ENCODE results near the gene DDX49. TPM values are rescaled to one million over a fixed set of nuclear protein-coding genes. Genes with fewer than 3 reads are reported as not detected.

Gene DDX49
- total and polyA plus RNA-seq, 4 donors: 13.2 to 36.1 (median 29.2) TPM

- TF ChIP-seq RAD21 (IDR thresholded peaks at IDR 0.05): no peak
- no peak for TF ChIP-seq JUND (IDR thresholded peaks at IDR 0.05)
- TF ChIP-seq HNF4G (IDR thresholded peaks at IDR 0.05): no peak
- TF ChIP-seq ATF3 (IDR thresholded peaks at IDR 0.05): no peak
- TF ChIP-seq ZBTB33 (IDR thresholded peaks at IDR 0.05): no peak
- no peak for TF ChIP-seq TAF1 (conservative IDR thresholded peaks at IDR 0.05)
- no peak for TF ChIP-seq HNF4A (conservative IDR thresholded peaks at IDR 0.05)
- TF ChIP-seq, protein P1, sequence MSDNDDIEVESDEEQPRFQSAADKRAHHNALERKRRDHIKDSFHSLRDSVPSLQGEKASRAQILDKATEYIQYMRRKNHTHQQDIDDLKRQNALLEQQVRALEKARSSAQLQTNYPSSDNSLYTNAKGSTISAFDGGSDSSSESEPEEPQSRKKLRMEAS (IDR thresholded peaks at IDR 0.05): no peak
- TF ChIP-seq YY1 (IDR thresholded peaks at IDR 0.05): no peak
- no peak for TF ChIP-seq EGR1 (IDR thresholded peaks at IDR 0.05; ENCODE audit: low read depth in 2 of 2)
- TF ChIP-seq GABPA (IDR thresholded peaks at IDR 0.05 in 1 of 2, conservative IDR thresholded peaks at IDR 0.05 in 1 of 2): no peak
- no peak for TF ChIP-seq FOXA1 (IDR thresholded peaks at IDR 0.05)
- no peak for TF ChIP-seq FOXA2 (IDR thresholded peaks at IDR 0.05)
- no peak for TF ChIP-seq NR2F2 (IDR thresholded peaks at IDR 0.05)
- no peak for TF ChIP-seq CTCF (IDR thresholded peaks at IDR 0.05; ENCODE audit: low read depth, low read length, missing input control)
- TF ChIP-seq RXRA (IDR thresholded peaks at IDR 0.05): no peak
- DNase-seq (ENCODE audit: low spot score): no peak
- no peak overlapping the region for H3K27ac ChIP-seq (ENCODE audit: low read depth in 1 of 2, low read length in 2 of 2)
- no peak overlapping the region for H3K9ac ChIP-seq (ENCODE audit: low read depth in 1 of 2, low read length in 2 of 2)
- 95% methylated on average over 9 of the region's 9 CpGs for WGBS
- H3K36me3 ChIP-seq (ENCODE audit: control insufficient read depth in 4 of 4, insufficient read depth in 3 of 4, low read depth in 1 of 4, low read length in 3 of 4): no peaks in the 10 kb centered on the region
- H3K4me1 ChIP-seq (ENCODE audit: control insufficient read depth in 4 of 4, insufficient read depth in 4 of 4, low read length in 3 of 4): no peaks in the 10 kb centered on the region
- H3K9me3 ChIP-seq (ENCODE audit: control insufficient read depth in 4 of 4, low read length in 3 of 4): no peaks in the 10 kb centered on the region
- H3K27me3 ChIP-seq (ENCODE audit: control insufficient read depth in 4 of 4, insufficient read depth in 4 of 4, low read length in 3 of 4): no peaks in the 10 kb centered on the region
- no peak overlapping the region for H3K4me3 ChIP-seq (ENCODE audit: low read depth in 1 of 3, low read length in 3 of 3)
These were observed 44.6 kb downstream of the DDX49 start for GRCh38 chr19:18964121-18964520.

DNA sequence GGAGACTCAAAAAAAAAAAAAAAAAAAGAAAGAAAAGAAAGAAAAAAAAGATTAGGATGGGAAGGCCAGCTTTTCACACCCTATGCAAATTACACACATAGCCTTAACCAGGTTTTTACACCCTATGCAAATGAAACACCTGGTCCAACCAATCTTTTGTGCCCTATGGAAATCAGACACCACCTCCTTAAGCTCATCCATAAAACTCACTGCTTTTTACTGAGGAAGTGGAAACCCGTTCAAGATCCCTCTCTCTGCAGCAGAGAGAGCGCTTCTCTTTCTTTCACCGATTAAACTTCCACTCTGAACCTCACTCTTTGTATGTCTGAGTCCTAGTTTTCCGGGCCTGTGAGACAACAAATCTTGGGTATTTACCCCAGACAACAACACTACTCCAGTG is 46.8 kb downstream of the DDX49 start:
- DNase-seq (ENCODE audit: low spot score): no peak
- WGBS: 68% methylated on average over 4 of the region's 4 CpGs

More for the DNA sequence above, 46.8 kb downstream of the DDX49 start:
- peak overlapping the region in 1 of 2 donors; percentile 31 for H3K9ac ChIP-seq (ENCODE audit: low read depth in 1 of 2, low read length in 2 of 2)
- no peak overlapping the region for H3K4me3 ChIP-seq (ENCODE audit: low read depth in 1 of 3, low read length in 3 of 3)
- no peak overlapping the region for H3K27ac ChIP-seq (ENCODE audit: low read depth in 1 of 2, low read length in 2 of 2)
- no peaks in the 10 kb centered on the region for H3K36me3 ChIP-seq (ENCODE audit: control insufficient read depth in 4 of 4, insufficient read depth in 3 of 4, low read depth in 1 of 4, low read length in 3 of 4)
- no peak for TF ChIP-seq FOXA2 (IDR thresholded peaks at IDR 0.05)
- no peak for TF ChIP-seq YY1 (IDR thresholded peaks at IDR 0.05)
- TF ChIP-seq ATF3 (IDR thresholded peaks at IDR 0.05): no peak
- no peak for TF ChIP-seq HNF4A (conservative IDR thresholded peaks at IDR 0.05)
- no peak for TF ChIP-seq FOXA1 (IDR thresholded peaks at IDR 0.05)
- no peak for TF ChIP-seq NR2F2 (IDR thresholded peaks at IDR 0.05)
- no peak for TF ChIP-seq JUND (IDR thresholded peaks at IDR 0.05)
- no peak for TF ChIP-seq EGR1 (IDR thresholded peaks at IDR 0.05; ENCODE audit: low read depth in 2 of 2)
- no peak for TF ChIP-seq RAD21 (IDR thresholded peaks at IDR 0.05)
- no peak for TF ChIP-seq CTCF (IDR thresholded peaks at IDR 0.05; ENCODE audit: low read depth, low read length, missing input control)
- no peak for TF ChIP-seq SP1 (IDR thresholded peaks at IDR 0.05)
- TF ChIP-seq ZBTB33 (IDR thresholded peaks at IDR 0.05): no peak
- TF ChIP-seq TAF1 (conservative IDR thresholded peaks at IDR 0.05): no peak
- TF ChIP-seq RXRA (IDR thresholded peaks at IDR 0.05): no peak
- TF ChIP-seq, protein P2, sequence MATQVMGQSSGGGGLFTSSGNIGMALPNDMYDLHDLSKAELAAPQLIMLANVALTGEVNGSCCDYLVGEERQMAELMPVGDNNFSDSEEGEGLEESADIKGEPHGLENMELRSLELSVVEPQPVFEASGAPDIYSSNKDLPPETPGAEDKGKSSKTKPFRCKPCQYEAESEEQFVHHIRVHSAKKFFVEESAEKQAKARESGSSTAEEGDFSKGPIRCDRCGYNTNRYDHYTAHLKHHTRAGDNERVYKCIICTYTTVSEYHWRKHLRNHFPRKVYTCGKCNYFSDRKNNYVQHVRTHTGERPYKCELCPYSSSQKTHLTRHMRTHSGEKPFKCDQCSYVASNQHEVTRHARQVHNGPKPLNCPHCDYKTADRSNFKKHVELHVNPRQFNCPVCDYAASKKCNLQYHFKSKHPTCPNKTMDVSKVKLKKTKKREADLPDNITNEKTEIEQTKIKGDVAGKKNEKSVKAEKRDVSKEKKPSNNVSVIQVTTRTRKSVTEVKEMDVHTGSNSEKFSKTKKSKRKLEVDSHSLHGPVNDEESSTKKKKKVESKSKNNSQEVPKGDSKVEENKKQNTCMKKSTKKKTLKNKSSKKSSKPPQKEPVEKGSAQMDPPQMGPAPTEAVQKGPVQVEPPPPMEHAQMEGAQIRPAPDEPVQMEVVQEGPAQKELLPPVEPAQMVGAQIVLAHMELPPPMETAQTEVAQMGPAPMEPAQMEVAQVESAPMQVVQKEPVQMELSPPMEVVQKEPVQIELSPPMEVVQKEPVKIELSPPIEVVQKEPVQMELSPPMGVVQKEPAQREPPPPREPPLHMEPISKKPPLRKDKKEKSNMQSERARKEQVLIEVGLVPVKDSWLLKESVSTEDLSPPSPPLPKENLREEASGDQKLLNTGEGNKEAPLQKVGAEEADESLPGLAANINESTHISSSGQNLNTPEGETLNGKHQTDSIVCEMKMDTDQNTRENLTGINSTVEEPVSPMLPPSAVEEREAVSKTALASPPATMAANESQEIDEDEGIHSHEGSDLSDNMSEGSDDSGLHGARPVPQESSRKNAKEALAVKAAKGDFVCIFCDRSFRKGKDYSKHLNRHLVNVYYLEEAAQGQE (IDR thresholded peaks at IDR 0.05): no peak
- TF ChIP-seq, protein P1 (IDR thresholded peaks at IDR 0.05): no peak
- TF ChIP-seq GABPA (IDR thresholded peaks at IDR 0.05 in 1 of 2, conservative IDR thresholded peaks at IDR 0.05 in 1 of 2): no peak
- H3K9me3 ChIP-seq (ENCODE audit: control insufficient read depth in 4 of 4, low read length in 3 of 4): no peaks in the 10 kb centered on the region
- no peaks in the 10 kb centered on the region for H3K4me1 ChIP-seq (ENCODE audit: control insufficient read depth in 4 of 4, insufficient read depth in 4 of 4, low read length in 3 of 4)
- no peaks in the 10 kb centered on the region for H3K27me3 ChIP-seq (ENCODE audit: control insufficient read depth in 4 of 4, insufficient read depth in 4 of 4, low read length in 3 of 4)
